Type B pancreatic cell (in vitro differentiated cells): ENCODE results near the gene SOCS1. TPM values are rescaled to one million over a fixed set of nuclear protein-coding genes. Genes with fewer than 3 reads are reported as not detected.

Source experiments
- DNase-seq: peaks from one replicate; pipeline ENCODE4 v3.0.0; 2021; ENCODE audit warnings: mixed read lengths; ENCODE audit not compliant: unreplicated experiment; ENCODE audit errors: extremely low spot score
- H3K27ac Mint-ChIP-seq: 2 replicates; pipeline ENCODE4 v1.8.0; 2021; ENCODE audit warnings: mild to moderate bottlenecking, mixed read lengths
- H3K27me3 Mint-ChIP-seq: 2 replicates; pipeline ENCODE4 v1.8.0; 2021; ENCODE audit warnings: mixed read lengths
- H3K36me3 Mint-ChIP-seq: 2 replicates; pipeline ENCODE4 v1.8.0; 2021; ENCODE audit warnings: mixed read lengths
- H3K4me1 Mint-ChIP-seq: one replicate; pipeline ENCODE4 v1.8.0; 2021; ENCODE audit warnings: mixed read lengths; ENCODE audit not compliant: unreplicated experiment
- H3K4me3 Mint-ChIP-seq: 2 replicates; pipeline ENCODE4 v1.8.0; 2021; ENCODE audit warnings: mild to moderate bottlenecking, mixed read lengths
- H3K9me3 Mint-ChIP-seq: 2 replicates; pipeline ENCODE4 v1.8.0; 2021; ENCODE audit warnings: mixed read lengths
- total RNA-seq: library from RNA; stranded (reverse); gene quantifications from 2 replicates; pipeline ENCODE4 v1.2.1, GENCODE V29; 2021; ENCODE audit warnings: low replicate concordance
- TF ChIP-seq, protein P1 (sequence below): fragments of 200-600 bp; sonication (generic); conservative IDR thresholded peaks from 2 replicates; pipeline ENCODE4 v1.5.0; 2021; ENCODE audit warnings: antibody characterized with exemption, mild to moderate bottlenecking

Gene SOCS1
- total RNA-seq, 1 donor from 2014 or later, result 14.5 TPM

GRCh38 chr16:11213373-11213772 is 42.6 kb downstream of the SOCS1 start:
- Mint-ChIP-seq H3K27me3 (peaks cover 4% of the 10 kb centered on the region), H3K4me3 (no peak overlapping the region), H3K9me3 (peaks cover 11% of the 10 kb centered on the region), H3K27ac (no peak overlapping the region), H3K4me1 (peaks cover 4% of the 10 kb centered on the region), H3K36me3 (no peaks in the 10 kb centered on the region)
- DNase-seq, result no peak
- TF ChIP-seq, protein P1, sequence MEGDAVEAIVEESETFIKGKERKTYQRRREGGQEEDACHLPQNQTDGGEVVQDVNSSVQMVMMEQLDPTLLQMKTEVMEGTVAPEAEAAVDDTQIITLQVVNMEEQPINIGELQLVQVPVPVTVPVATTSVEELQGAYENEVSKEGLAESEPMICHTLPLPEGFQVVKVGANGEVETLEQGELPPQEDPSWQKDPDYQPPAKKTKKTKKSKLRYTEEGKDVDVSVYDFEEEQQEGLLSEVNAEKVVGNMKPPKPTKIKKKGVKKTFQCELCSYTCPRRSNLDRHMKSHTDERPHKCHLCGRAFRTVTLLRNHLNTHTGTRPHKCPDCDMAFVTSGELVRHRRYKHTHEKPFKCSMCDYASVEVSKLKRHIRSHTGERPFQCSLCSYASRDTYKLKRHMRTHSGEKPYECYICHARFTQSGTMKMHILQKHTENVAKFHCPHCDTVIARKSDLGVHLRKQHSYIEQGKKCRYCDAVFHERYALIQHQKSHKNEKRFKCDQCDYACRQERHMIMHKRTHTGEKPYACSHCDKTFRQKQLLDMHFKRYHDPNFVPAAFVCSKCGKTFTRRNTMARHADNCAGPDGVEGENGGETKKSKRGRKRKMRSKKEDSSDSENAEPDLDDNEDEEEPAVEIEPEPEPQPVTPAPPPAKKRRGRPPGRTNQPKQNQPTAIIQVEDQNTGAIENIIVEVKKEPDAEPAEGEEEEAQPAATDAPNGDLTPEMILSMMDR, result no peak

DNA sequence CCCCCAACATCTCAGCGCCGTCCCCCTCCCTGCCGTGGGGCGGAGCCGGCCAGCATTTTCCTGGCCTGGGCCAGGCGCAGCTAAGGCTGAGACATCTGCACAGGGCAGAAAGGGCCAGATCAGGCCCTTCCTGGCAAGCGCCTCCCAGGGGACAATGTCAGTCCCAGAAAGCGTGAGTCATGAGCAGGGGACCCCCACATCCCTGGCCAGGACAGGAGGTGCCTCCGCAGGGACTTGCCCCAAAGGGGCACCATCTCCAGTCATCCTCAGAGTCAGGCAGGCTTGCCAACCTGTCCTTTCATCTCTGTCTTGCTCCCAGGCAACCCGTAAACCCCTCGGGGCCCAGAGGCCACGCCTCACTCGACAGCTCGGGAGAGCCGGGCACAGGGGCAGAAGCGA is 43.2 kb downstream of the SOCS1 start:
- no peak for DNase-seq
- TF ChIP-seq, protein P1, result no peak
- no peak overlapping the region for H3K4me3 Mint-ChIP-seq
- no peak overlapping the region for H3K27ac Mint-ChIP-seq
- H3K4me1 Mint-ChIP-seq, result peaks cover 4% of the 10 kb centered on the region
- H3K36me3 Mint-ChIP-seq, result no peaks in the 10 kb centered on the region
- peaks cover 4% of the 10 kb centered on the region for H3K27me3 Mint-ChIP-seq
- H3K9me3 Mint-ChIP-seq, result peaks cover 11% of the 10 kb centered on the region

GRCh38 chr16:11211977-11212797 is 43.8 kb downstream of the SOCS1 start:
- H3K4me3 Mint-ChIP-seq, result no peak overlapping the region
- H3K27me3 Mint-ChIP-seq, result peaks cover 4% of the 10 kb centered on the region
- peaks cover 4% of the 10 kb centered on the region for H3K4me1 Mint-ChIP-seq
- H3K9me3 Mint-ChIP-seq, result peaks cover 8% of the 10 kb centered on the region
- no peaks in the 10 kb centered on the region for H3K36me3 Mint-ChIP-seq
- no peak overlapping the region for H3K27ac Mint-ChIP-seq
- TF ChIP-seq, protein P1, result no peak
- DNase-seq, result no peak

GRCh38 chr16:11211061-11211976 is 44.7 kb downstream of the SOCS1 start:
- peaks cover 4% of the 10 kb centered on the region for H3K4me1 Mint-ChIP-seq
- H3K27ac Mint-ChIP-seq, result no peak overlapping the region
- H3K9me3 Mint-ChIP-seq, result peaks cover 7% of the 10 kb centered on the region
- no peak for DNase-seq
- peaks cover 4% of the 10 kb centered on the region for H3K27me3 Mint-ChIP-seq
- H3K36me3 Mint-ChIP-seq, result no peaks in the 10 kb centered on the region
- H3K4me3 Mint-ChIP-seq, result no peak overlapping the region
- TF ChIP-seq, protein P1, result no peak

GRCh38 chr16:11210260-11210659 is 45.7 kb downstream of the SOCS1 start:
- Mint-ChIP-seq H3K4me3 (no peak overlapping the region), H3K9me3 (no peaks in the 10 kb centered on the region), H3K4me1 (peaks cover 4% of the 10 kb centered on the region), H3K27ac (no peak overlapping the region), H3K27me3 (peaks cover 5% of the 10 kb centered on the region), H3K36me3 (no peaks in the 10 kb centered on the region)
- no peak for DNase-seq
- TF ChIP-seq, protein P1, result no peak
